ENCODE results near the gene BMP6. TPM values are rescaled to one million over a fixed set of nuclear protein-coding genes. Genes with fewer than 3 reads are reported as not detected.

BMP6 gene
- total and polyA plus RNA-seq, 2 donors (not counting 3 experiments of a cell fraction or from before 2014, with no cell fraction given): 221 to 276 TPM

DNA sequence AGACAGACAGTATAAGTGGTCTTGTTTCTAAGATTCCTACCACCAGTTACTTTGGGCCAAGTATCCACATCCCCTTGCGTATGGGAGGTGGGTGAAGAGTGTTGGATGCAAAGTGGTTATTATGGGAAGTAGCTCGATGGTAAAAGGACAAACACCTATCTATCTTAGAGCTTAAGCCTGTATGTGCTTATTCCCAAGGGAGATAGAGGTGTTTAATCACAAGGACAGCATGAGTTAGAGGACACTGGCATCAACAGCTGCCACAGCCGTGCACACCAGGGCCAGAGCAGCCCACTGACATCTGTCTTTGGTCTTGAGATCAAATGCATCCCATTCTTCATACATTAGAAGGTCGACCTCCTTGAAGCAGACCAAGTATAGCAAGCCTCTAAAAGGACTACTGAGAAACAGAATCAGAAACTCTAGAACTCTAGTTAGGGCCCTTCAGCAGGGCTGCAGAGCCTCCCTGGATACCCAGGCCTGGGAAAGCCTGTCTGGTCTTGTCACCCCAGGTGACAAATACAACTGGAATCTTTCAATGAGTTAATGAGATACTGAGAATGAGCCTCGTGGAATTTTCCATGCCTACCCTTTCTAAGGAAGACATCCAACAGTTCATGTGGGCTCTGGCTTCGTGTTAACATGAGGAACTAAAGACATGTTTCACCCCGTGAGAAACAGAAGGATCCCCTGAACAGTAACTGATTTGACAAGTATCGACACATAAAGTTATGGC, 156.0 kb downstream of the BMP6 start:
- Histone ChIP-seq H3K36me3 (ENCODE audit: control insufficient read depth in 2 of 2, extremely low read depth in 1 of 2, insufficient read depth in 2 of 2, low read length in 2 of 2) (peaks cover 73 to 76% of the 10 kb centered on the region in 2 experiments), H3K9me1 (replicated peaks; ENCODE audit: control insufficient read depth, extremely low read depth, insufficient read depth, low read length) (no peaks in the 10 kb centered on the region), H3K4me2 (ENCODE audit: insufficient read depth, low read length) (no peak overlapping the region), H3K4me3 (replicated peaks in 1 of 3; ENCODE audit: insufficient read depth in 1 of 3, low read depth in 1 of 3, low read length in 3 of 3) (no peak overlapping the region), H3K27ac (ENCODE audit: insufficient read depth, low read depth, low read length) (peak overlapping the region; percentile 39), H3K79me2 (ENCODE audit: control insufficient read depth, insufficient read depth, low read length) (peaks cover 4% of the 10 kb centered on the region), H3K9me3 (replicated peaks; ENCODE audit: control insufficient read depth, insufficient read depth, low read length) (no peaks in the 10 kb centered on the region), H3K27me3 (ENCODE audit: control insufficient read depth in 2 of 2, insufficient read depth in 2 of 2, low read length in 2 of 2) (no peaks in the 10 kb centered on the region), H3K4me1 (ENCODE audit: control insufficient read depth, extremely low read depth, insufficient read depth, low read length) (peaks cover 14% of the 10 kb centered on the region), H4K20me1 (replicated peaks; ENCODE audit: control insufficient read depth, extremely low read depth, insufficient read depth, low read length) (peaks cover 2% of the 10 kb centered on the region), H2AFZ (ENCODE audit: low read depth, low read length) (no peak overlapping the region), H3K9ac (replicated peaks; ENCODE audit: extremely low read depth, insufficient read depth, low read length) (no peak overlapping the region)
- ChIA-PET CTCF (interaction anchor here (0.9 to 1.7 kb wide), 4 partner anchors 111 to 177 kb away, joined by 3 to 4 read pairs (median 4); no protein-coding TSS in a partner anchor), POLR2A (no interaction called here)
- DNase-seq (ENCODE audit: low read depth, low spot score) (peak; percentile 72), FAIRE-seq (peak; percentile 24)
- TSS peak; percentile 57 for BruUV-seq (replicated peaks)
- intact Hi-C loops (cut with micrococcal nuclease): no loop called here
- no peak for TF ChIP-seq FOS (IDR thresholded peaks at IDR 0.05; ENCODE audit: borderline replicate concordance, insufficient read depth, low read length)
- TF ChIP-seq POLR2A (IDR thresholded peaks at IDR 0.05; ENCODE audit: low read depth, low read length): peak; percentile 69
- TF ChIP-seq MYC (IDR thresholded peaks at IDR 0.05; ENCODE audit: low read depth, low read length): no peak
- TF ChIP-seq POLR2AphosphoS5 (IDR thresholded peaks at IDR 0.05; ENCODE audit: insufficient read depth, low read depth, low read length): peak; percentile 57
- dilution Hi-C loops (cut with MboI; ENCODE audit: extremely low pct_ligation_motif_present, low sequenced_read_pairs): loop anchor here (25.0 kb wide), 1 partner anchor 130 kb away; no protein-coding TSS in a partner anchor

DNA sequence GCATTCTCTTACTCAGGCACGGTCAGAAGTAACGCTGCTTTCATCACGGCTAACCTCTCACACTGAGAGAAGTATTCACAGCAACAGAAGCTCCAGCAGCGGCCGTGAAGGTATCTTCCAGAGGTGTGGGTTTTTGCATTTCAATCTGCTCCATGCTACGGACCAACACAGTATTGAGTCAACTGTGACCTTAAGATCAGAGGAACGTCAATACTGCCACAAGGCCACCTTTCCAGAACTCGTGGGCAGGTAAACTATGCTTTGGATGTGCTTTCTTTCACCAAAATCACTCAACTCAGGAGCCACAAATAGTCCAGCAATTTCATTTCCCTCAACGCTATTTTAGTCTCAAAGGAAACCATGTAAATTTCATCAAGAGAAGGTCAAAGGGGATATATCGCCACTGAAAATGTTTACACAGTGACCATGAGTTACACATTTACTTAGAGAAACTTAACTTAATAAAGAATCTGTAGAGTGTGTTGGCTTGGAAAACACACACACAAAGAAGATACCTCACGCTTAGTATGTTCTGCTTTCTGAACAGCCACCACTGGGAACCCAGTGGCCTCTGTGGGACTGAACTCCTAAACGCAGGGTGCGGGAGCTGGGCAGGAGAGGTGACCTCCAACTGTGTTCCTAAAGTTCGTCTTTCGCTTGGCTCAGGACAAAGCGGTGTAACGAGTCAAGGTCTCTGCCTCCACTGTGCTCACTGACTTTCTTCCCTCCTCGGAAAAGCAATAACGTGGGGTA, 156.8 kb downstream of the BMP6 start:
- Histone ChIP-seq H3K4me1 (ENCODE audit: control insufficient read depth, extremely low read depth, insufficient read depth, low read length) (peaks cover 14% of the 10 kb centered on the region), H4K20me1 (replicated peaks; ENCODE audit: control insufficient read depth, extremely low read depth, insufficient read depth, low read length) (peaks cover 2% of the 10 kb centered on the region), H3K9me1 (replicated peaks; ENCODE audit: control insufficient read depth, extremely low read depth, insufficient read depth, low read length) (no peaks in the 10 kb centered on the region), H3K4me2 (ENCODE audit: insufficient read depth, low read length) (no peak overlapping the region), H2AFZ (ENCODE audit: low read depth, low read length) (no peak overlapping the region), H3K27ac (ENCODE audit: insufficient read depth, low read depth, low read length) (peak overlapping the region; percentile 39), H3K36me3 (ENCODE audit: control insufficient read depth in 2 of 2, extremely low read depth in 1 of 2, insufficient read depth in 2 of 2, low read length in 2 of 2) (peaks cover 79 to 84% of the 10 kb centered on the region in 2 experiments), H3K79me2 (ENCODE audit: control insufficient read depth, insufficient read depth, low read length) (peaks cover 9% of the 10 kb centered on the region), H3K9me3 (replicated peaks; ENCODE audit: control insufficient read depth, insufficient read depth, low read length) (no peaks in the 10 kb centered on the region), H3K27me3 (ENCODE audit: control insufficient read depth in 2 of 2, insufficient read depth in 2 of 2, low read length in 2 of 2) (no peaks in the 10 kb centered on the region), H3K4me3 (replicated peaks in 1 of 3; ENCODE audit: insufficient read depth in 1 of 3, low read depth in 1 of 3, low read length in 3 of 3) (no peak overlapping the region), H3K9ac (replicated peaks; ENCODE audit: extremely low read depth, insufficient read depth, low read length) (no peak overlapping the region)
- CTCF ChIA-PET: interaction anchor here (1.1 to 1.7 kb wide), 3 partner anchors 124 to 176 kb away, joined by 4 read pairs; no protein-coding TSS in a partner anchor
- no TSS peak for BruUV-seq (replicated peaks)
- intact Hi-C loops (cut with micrococcal nuclease): no loop called here
- dilution Hi-C loops (cut with MboI; ENCODE audit: extremely low pct_ligation_motif_present, low sequenced_read_pairs): loop anchor here (25.0 kb wide), 1 partner anchor 130 kb away; no protein-coding TSS in a partner anchor
- FAIRE-seq: peak; percentile 28
- TF ChIP-seq POLR2AphosphoS5 (IDR thresholded peaks at IDR 0.05; ENCODE audit: insufficient read depth, low read depth, low read length): peak; percentile 5
- no peak for TF ChIP-seq FOS (IDR thresholded peaks at IDR 0.05; ENCODE audit: borderline replicate concordance, insufficient read depth, low read length)
- peak; percentile 59 for DNase-seq (ENCODE audit: low read depth, low spot score)
- POLR2A ChIA-PET: no interaction called here

Data from endothelial cell of umbilical vein (primary cell).